HG03025 (cell line): Measurements from ENCODE around the gene GSTM2.

Source experiments
- ATAC-seq: cut with Tn5 transposase; IDR thresholded peaks from one replicate; pipeline ENCODE4 v1.9.1; 2021; ENCODE audit warnings: mild to moderate bottlenecking, moderate library complexity; ENCODE audit not compliant: unreplicated experiment, low FRiP score

GSTM2 gene

GRCh38 chr1:109629372-109630030 lies 38.4 kb upstream of the GSTM2 start:
- ATAC-seq: no peak

- no peak for ATAC-seq
Measured at GRCh38 chr1:109630081-109630897, 37.6 kb upstream of the GSTM2 start.

- no peak for ATAC-seq
Measured at GRCh38 chr1:109630898-109631512, 36.9 kb upstream of the GSTM2 start.

DNA sequence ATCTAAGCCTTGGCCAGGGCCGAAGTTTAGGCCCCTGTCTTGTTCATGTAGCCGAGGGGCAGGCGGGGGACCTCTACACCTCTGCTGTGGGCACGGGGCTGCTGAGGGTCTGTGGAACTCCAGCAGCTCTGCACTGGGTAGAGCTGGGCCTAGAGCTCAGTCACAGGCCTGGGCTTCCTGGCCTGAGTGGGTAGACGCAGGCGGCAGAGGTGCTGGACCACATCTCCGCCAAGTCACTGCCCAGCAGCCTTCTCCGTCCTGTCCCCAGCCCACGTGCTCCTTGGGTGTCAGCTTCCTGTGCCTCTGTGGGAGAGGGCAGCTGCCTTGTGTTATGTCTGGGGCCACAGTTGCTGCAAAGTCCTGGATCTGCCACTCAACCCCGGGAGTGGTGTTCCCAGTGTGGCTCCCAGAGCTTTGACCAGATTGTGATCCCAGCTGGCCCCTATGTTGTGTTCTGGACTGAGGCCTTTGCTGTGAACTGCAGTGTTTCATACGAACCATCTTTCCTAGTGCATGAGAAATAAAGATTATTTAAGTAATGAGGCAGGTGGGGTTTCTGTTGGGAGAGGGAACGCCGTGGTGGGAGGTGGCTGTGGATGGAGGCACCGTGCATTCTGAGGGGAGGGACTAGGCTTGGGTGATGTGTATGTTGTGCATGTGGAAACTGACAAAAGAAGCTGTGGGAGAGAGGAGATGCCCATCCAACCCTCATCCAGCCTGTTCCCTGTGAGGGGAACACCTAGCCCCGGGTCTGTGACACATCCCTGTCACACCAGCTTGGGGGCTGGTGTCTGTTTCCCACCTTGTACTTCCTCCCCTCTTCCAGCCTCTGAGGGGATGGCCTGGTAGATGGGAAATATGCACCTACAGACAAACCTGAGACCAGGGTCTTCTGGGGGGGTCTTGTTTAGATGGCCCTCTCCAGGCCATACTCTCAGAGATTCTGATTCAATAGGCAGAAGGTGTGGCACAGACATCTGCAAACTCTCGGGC lies 36.0 kb upstream of the GSTM2 start:
- no peak for ATAC-seq

- ATAC-seq: no peak
Measured at GRCh38 chr1:109632671-109633346, 35.0 kb upstream of the GSTM2 start.

DNA sequence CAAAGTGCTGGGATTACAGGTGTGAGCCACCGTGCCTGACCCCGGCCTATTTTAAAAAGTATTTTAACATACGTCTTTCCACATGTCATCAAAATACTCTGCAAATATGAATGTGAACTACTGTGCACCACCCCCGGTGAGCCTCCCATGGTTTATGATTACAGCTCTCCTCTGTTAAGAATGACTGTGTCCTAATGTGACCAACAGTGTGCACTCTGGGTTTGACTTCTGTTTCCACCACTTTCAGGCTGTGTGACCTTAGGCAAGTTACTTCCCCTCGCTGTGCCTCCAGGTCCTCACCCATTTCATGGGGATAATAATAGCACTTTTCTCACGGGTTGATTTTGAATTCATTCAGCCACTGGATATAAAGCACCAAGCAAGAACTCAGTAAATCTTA lies 33.6 kb upstream of the GSTM2 start:
- no peak for ATAC-seq

DNA sequence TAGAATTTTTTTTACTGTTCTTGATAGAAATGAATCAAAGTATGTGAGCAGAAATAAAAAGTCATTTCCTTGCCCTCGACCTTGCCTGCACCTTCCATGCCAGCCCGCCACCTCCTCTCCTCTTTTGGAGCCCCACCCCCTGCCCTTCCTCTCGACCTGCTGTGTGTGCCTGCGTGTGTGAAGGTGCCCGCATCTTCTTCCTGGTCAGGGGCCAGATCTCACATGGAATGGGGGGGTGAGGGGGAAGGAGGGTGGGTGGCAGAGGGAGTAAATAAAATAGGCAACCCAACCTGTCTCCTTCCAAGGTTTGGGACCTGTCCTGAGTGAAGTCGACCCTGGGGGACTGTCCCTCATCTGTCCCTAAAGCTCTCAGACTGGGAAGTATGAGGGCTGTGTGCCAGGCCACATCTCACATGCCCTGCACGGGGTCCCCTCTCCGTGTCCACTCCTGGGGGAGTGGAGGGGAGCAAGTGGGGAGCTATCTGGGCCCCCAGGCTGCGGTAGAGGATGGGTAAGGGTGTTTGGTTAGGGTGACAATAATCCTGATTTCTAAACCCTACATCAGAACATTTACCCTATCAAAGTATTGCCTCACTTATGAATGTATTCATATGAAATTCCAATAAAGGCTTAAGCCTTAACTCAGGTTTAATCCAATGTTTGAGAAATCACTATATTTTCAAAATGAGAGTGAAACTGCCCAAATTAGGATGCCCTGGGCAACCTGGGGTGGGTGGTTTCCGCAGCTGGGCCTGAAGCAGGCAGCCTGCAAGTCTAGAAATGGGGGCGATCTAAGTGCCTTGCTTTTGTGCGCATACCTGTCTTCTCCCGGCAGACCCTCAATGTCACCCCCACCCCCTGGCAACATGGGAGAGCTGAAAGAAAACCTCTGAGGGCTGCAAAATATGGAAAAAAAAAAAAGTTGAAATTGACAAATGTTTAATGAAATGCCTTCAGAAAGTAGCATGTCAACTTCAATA lies 32.8 kb upstream of the GSTM2 start:
- ATAC-seq: no peak

GRCh38 chr1:109635862-109636200 lies 32.0 kb upstream of the GSTM2 start:
- no peak for ATAC-seq

DNA sequence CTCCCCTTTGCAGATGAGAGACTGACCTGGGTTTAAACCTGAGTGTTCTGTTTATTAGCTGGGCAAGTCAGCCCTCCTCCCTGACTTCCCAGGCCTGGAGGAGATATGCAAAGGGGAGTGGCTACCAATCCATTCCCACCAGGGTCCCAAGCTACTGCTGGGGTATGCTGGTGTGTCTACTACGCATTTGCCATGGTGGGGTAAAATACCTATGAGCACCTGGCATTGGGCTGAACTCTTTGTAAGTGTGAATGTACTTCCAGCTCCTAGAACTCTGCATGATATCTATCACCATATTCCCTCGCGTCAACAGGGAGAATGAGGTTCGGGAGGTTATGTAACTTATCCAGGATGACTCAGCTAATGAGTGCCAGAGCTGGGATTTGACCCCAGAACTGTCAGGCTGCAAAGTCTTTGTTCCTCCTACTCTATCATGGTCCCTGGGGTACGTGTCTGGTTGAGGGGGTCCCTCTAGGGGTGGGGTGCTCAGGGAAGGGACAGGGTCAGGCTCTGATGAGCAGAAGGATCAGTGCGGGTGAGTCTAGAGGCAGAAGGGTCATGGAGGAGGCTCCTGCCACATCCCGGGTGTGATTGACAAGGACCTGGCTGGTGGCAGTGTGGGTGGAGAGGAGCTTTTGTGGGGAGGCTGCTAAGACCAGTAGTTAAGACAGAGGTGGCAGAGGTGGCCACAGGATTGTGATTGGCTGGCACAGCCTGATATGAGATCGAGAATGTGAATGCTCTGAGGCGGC lies 31.5 kb upstream of the GSTM2 start:
- no peak for ATAC-seq

- no peak for ATAC-seq
Measured at GRCh38 chr1:109637446-109637845, 30.4 kb upstream of the GSTM2 start.

GRCh38 chr1:109639063-109639840 lies 28.6 kb upstream of the GSTM2 start:
- ATAC-seq: no peak

DNA sequence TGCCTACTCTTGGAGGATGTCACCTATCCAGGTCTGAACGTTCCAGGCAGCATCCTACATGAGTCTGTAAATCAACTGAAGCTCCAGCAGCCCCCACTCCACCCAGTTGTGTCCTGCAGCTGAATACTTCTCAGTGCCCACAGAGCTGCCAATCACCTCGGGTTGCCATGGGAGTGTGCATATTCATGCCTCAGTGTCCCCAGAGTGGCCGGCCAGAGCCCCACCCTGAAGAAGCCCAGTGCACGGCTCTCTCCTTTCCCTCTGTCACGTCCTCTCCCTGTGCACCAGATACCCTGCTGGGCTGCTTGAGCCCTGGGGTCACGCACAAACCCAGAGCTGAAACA lies 28.0 kb upstream of the GSTM2 start:
- ATAC-seq: no peak

DNA sequence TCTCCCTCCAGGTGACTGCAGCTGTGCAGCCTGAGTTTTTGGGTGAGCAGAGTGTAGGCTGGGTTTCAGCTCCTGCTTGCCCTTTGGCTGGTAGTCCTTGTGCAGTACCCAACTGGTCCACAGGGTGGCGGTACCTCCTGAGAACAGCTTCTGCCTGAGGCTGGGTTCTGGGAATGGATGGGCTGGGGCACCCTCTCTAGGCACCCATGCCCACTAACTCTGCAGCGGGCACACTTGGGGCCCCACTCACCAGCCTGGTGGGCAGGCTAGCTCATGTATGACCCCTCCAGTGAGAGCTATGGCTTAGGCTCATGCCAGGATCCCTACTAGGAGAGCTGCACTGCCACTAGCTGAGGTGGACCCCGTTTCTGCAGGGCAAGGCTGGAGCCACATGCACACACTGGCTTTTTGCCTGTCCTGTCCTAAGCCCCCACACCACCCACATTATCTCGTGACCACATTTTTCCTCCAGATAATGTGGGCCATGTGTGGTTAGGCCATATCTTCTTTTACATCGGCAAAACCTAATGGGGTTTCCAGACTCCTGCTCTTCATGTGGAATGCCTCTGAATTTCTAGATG lies 27.5 kb upstream of the GSTM2 start:
- ATAC-seq: no peak

GRCh38 chr1:109641078-109641740 lies 26.6 kb upstream of the GSTM2 start:
- ATAC-seq: no peak

DNA sequence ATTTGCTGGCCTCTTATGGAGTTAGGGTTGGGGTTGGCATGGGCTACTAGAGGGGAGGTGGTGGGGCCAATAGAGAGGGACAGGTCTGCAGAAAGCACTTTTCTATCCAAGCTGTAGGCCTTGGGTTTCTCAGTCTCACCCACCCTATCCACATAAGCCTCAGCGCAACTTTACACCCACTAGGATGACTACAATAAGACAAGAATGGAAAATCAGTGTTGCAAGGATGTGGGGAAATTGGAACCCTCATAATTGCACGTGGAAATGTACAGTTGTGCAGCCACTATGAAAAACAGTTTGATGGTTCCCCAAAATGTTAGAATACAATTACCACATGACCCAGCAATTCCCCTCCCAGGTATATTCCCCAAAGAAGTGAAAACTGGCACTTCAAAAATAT lies 26.0 kb upstream of the GSTM2 start:
- ATAC-seq: no peak

DNA sequence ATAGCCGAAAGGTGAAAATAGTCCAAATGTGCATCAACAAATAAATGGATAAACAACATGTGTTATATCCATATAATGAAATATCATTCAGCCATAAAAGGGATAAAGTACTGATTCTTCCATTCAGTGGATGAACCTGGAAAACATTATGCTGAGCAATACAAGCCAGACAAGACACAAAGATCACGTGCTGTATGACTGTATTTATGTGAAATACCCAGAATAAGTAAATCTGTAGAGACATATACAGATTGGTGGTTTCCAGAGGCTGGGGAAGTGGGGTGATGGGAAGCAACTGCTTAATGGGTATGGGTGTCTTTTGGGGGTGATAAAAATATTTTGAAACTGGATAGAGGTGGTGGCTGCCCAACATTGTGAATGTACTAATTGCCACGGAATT lies 25.2 kb upstream of the GSTM2 start:
- no peak for ATAC-seq
